Adrenal gland (tissue), 12 donors: ENCODE data around the gene ZNF543. TPM values are rescaled to one million over a fixed set of nuclear protein-coding genes. Genes with fewer than 3 reads are reported as not detected.
"Not testable (repeated sequence)": the region's sequence is repeated elsewhere in the genome, so short reads cannot be mapped to it uniquely, and the experiment has no call there.

Experiments used
- DNase-seq, 7 donors: peaks; one replicate each; pipeline ENCODE4 v3.0.0-alpha.2; 2019 to 2020
- H3K27ac ChIP-seq, 5 donors: fragments of 200-600 bp; sonication (generic) in 4 of 5; 1 replicate in 3 of 5; 2 replicates in 2 of 5; pipeline versions ENCODE4 v1.5.1 to v1.8.0; 2016 to 2020; ENCODE audit warnings: mild to moderate bottlenecking in 1 of 5
- H3K27me3 ChIP-seq: fragments of 200-600 bp; 2 replicates; pipeline ENCODE4 v1.8.0; 2021
- H3K36me3 ChIP-seq, 2 donors: fragments of 200-600 bp; replicated peaks in 1 of 2; 1 replicate in 1 of 2; 2 replicates in 1 of 2; pipeline versions ENCODE4 v1.5.1 to v1.8.0; 2018 to 2022
- H3K4me1 ChIP-seq, 2 donors: fragments of 200-600 bp; replicated peaks in 1 of 2; 1 replicate in 1 of 2; 2 replicates in 1 of 2; pipeline versions ENCODE4 v1.5.1 to v1.8.0; 2018 to 2021
- H3K4me3 ChIP-seq, 4 donors: fragments of 200-600 bp; sonication (generic) in 3 of 4; one replicate each; pipeline ENCODE4 v1.5.1; 2016 to 2018
- H3K9me3 ChIP-seq, 3 donors: fragments of 200-600 bp; sonication (generic) in 1 of 3; replicated peaks in 1 of 3; 1 replicate in 2 of 3; 2 replicates in 1 of 3; pipeline versions ENCODE4 v1.5.1 to v1.8.0; 2016 to 2021
- POLR2A ChIP-seq, 2 donors: fragments of 450-650 bp; IDR thresholded peaks; one replicate each; pipeline ENCODE4 v1.6.1; 2017; ENCODE audit warnings: antibody characterized with exemption in 2 of 2, mild to moderate bottlenecking in 2 of 2, moderate library complexity in 1 of 2
- WGBS, 4 donors: extraction: QIAGEN DNeasy Blood & Tissue Kit in 2 of 4; methylation state at CpG; one replicate each; pipeline versions ENCODE4 v1.1.5 to v1.1.7; 2013 to 2017; 5-methylcytosine and 5-hydroxymethylcytosine counted together
- intact Hi-C, 2 donors: fragments of 100-400 bp; cut with DNase I; formaldehyde crosslinking; loops; one replicate each; pipeline versions ENCODE4 v1.14.1 to v1.15.0; 2022 to 2023
- polyA plus RNA-seq, 3 donors: library from polyadenylated mRNA; stranded (reverse); fragments of 200-250 nt in 2 of 3; fragments of 350-450 nt in 1 of 3; fragmentation: Illumina TruSeq in 1 of 3; extraction: RNeasy Lipid Tissue Mini Kit (QIAGEN cat#74804) in 1 of 3; gene quantifications; one replicate each; pipeline ENCODE4 v1.2.3, GENCODE V29; 2013 to 2014
- total RNA-seq, 9 donors: library from RNA; depleted of rRNA in 4 of 9; stranded (reverse); fragments of >200 nt in 4 of 9; fragments of 120-200 nt in 1 of 9; fragmentation: NEBNext Ultra II Directional in 1 of 9; extraction: Animal tissue kit (Norgen Biotek cat#: 25700) in 1 of 9; gene quantifications; one replicate each; pipeline versions ENCODE4 v1.1.0 to v1.2.4, GENCODE V29; 2013 to 2023
- TF ChIP-seq, protein P1 (sequence below), 6 experiments: fragments of 450-650 bp in 4 of 6; fragments of 200-600 bp in 2 of 6; sonication (generic) in 1 of 6; IDR thresholded peaks; 1 replicate in 5 of 6; 2 replicates in 1 of 6; pipeline versions ENCODE4 v1.5.1 to v1.8.0; 2016 to 2021; ENCODE audit warnings: antibody characterized with exemption in 6 of 6, mild to moderate bottlenecking in 2 of 6, moderate library complexity in 1 of 6
- donor health status: healthy with polysubstance abuse.
- donor health status: Bipolar disorder and iron deficiency.
- donor health status: DM: yes; HTN: yes; CAD: no.
- donor health status: DM: no; HTN: no; CAD: no.
- donor health status: DM: no; HTN: no; CAD: no.
- donor health status: DM: yes; HTN: yes; CAD: no.

ZNF543 gene
- total and polyA plus RNA-seq, 12 donors = 1.1 to 17.8 (median 8.5) TPM

DNA sequence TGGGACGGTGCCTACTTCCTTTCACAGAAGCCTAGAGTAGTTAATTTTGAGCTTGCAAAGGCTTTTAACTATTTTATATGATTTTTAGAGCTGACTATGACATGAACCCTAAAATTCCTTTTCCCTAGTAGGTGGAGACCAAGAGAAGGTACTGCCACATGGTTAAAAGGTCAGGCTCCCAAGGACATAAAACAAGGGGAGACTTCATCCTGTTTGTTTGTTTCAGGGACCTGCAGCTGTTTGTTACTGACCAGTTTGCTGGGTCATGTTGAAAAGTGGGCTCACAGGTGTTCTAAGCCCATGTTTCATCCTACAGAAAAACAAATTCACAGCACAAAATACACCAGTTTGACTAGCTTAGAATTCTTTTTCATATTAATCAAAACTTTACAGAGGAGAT is 43.8 kb upstream of the ZNF543 start:
- no peak for DNase-seq
- H3K27ac ChIP-seq = peak overlapping the region in 3 of 5 donors; percentile 21 to 52 (median 26)
- no peaks in the 10 kb centered on the region for H3K9me3 ChIP-seq
- intact Hi-C loops = loop anchor here in 1 of 2 donors (5.0 kb wide), 1 partner anchor 34 kb away; the partner anchor contains the start of gene ZNF805
- H3K4me1 ChIP-seq = peaks cover 7 to 23% of the 10 kb centered on the region in 2 donors
- WGBS, 4 donors = 33 to 54% (median 49%) methylated on average over 1 of the region's 1 CpG
- H3K27me3 ChIP-seq = no peaks in the 10 kb centered on the region
- no peaks in the 10 kb centered on the region for H3K36me3 ChIP-seq
- no peak for TF ChIP-seq POLR2A (IDR thresholded peaks at IDR 0.05)
- TF ChIP-seq, protein P1, sequence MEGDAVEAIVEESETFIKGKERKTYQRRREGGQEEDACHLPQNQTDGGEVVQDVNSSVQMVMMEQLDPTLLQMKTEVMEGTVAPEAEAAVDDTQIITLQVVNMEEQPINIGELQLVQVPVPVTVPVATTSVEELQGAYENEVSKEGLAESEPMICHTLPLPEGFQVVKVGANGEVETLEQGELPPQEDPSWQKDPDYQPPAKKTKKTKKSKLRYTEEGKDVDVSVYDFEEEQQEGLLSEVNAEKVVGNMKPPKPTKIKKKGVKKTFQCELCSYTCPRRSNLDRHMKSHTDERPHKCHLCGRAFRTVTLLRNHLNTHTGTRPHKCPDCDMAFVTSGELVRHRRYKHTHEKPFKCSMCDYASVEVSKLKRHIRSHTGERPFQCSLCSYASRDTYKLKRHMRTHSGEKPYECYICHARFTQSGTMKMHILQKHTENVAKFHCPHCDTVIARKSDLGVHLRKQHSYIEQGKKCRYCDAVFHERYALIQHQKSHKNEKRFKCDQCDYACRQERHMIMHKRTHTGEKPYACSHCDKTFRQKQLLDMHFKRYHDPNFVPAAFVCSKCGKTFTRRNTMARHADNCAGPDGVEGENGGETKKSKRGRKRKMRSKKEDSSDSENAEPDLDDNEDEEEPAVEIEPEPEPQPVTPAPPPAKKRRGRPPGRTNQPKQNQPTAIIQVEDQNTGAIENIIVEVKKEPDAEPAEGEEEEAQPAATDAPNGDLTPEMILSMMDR (IDR thresholded peaks at IDR 0.05) = no peak
- H3K4me3 ChIP-seq = no peak overlapping the region

DNA sequence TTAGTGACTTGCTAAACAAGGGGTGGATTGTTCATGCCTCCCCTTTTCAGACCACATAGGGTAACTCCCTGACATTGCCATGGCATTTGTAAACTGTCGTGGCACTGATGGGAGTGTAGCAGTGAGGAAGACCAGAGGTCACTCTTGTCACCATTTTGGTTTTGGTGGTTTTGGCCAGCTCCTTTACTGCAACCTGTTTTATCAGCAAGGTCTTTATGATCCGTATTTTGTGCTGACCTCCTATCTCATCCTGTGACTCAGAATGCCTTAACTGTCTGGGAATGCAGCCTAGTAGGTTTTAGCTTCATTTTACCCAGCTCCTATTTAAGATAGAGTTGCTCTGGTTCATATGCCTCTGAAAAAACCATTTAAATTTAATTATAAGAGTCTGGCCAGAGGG is 41.8 kb upstream of the ZNF543 start:
- peaks cover 26 to 43% of the 10 kb centered on the region in 2 donors for H3K4me1 ChIP-seq
- H3K4me3 ChIP-seq, H3K36me3 ChIP-seq, H3K27me3 ChIP-seq, H3K9me3 ChIP-seq: not testable (repeated sequence)
- DNase-seq = peak in 3 of 7 donors; percentile 42 to 62 (median 60)
- H3K27ac ChIP-seq = peak overlapping the region in 4 of 5 donors; percentile 95 to 99 (median 98)
- intact Hi-C loops = loop anchor here in 1 of 2 donors (5.0 kb wide), 1 partner anchor 36 kb away; the partner anchor contains the start of gene ZNF805
- 35 to 56% (median 50%) methylated on average over 2 of the region's 2 CpGs for WGBS, 4 donors
- peak in 1 of 2 donors; percentile 39 for TF ChIP-seq POLR2A (IDR thresholded peaks at IDR 0.05)

DNA sequence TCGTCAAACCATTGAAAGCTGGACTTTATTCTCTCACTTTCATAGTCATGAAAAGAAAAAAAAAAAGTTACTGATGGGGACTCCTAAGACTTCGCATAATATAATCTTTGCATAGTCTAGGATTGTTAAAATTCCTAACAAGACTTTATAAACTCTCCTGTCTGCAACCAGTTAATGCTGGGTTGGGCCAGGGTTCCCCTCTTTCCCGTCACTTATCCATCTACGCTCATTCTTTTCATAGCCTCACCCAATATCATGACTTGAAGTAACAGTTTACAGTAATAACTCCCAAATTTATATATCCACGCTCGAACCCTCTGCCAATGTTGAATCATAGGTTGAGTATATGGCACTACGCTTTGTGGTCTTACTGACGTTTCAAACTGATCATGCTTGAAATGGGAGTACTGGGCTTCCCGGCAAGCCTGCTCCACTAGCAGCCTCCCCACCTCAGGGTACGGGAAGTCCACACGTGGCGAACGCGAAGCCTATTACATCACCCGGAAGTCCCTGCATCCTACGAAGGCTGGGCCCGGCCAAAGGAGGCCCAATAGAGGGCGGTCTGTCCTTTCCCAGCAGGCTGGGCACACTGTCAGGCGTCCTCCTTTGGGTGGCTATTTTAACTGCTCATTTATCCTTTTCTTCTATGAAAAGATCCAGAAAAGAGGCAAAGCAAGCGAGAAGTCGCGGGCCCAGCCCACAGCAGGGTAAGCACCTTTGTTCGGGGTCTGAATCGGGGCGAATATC is 40.7 kb upstream of the ZNF543 start:
- DNase-seq = peak; percentile 88 to 97 (median 95)
- Histone ChIP-seq H3K4me3 (peak overlapping the region; percentile 13 to 89 (median 64)), H3K27me3 (no peaks in the 10 kb centered on the region), H3K9me3 (no peaks in the 10 kb centered on the region), H3K36me3 (peaks cover 0 to 6% of the 10 kb centered on the region in 2 donors), H3K4me1 (peaks cover 37 to 54% of the 10 kb centered on the region in 2 donors), H3K27ac (peak overlapping the region; percentile 95 to 100 (median 98))
- intact Hi-C loops = loop anchor here in 1 of 2 donors (5.0 kb wide), 1 partner anchor 37 kb away; the partner anchor contains the start of gene ZNF805
- TF ChIP-seq, protein P1 (IDR thresholded peaks at IDR 0.05) = peak in 3 of 6 experiments; percentile 15 to 40 (median 28)
- TF ChIP-seq POLR2A (IDR thresholded peaks at IDR 0.05) = peak; percentile 75 to 87
- 4 to 5% (median 5%) methylated on average over 25 of the region's 25 CpGs for WGBS, 4 donors

DNA sequence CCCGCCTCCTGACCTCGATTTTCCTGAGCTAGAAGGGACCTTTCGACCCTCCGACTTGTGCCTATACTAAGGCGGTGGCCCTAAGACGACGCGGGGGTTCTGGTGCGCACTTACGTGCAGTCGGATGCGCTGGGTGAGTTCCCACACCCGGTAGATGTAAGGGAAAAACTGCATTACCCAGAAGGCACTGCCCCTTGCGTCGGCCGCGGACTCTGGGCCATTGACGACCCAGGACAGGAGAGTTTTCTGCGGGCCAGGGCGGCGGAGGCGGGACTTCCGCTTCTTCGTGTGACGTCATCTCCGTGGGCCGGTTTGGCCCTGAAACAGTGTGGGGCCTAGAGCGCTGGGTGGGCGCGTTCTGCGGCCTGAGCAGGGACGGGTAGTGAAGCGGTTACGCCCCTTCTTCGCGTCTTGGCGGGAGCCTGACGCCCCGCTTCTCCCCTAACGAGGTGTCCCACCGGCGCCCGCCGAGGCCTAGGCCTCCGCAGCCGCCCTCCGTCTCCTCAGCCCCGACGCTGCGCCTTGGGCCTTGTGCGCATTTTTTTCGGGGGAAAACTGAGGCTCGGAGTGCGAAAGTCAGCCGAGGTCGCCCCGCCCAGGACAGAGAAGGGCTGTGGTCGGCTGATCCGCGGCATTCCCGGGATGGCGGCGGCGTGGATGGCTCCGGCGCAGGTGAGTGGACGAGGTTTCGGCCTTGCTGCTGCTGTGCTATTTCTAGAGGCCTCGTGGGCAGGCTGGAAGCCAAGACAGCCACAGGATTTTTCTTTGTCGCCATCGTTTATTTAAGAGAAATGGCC is 39.9 kb upstream of the ZNF543 start, which contains the start of gene ZNF460:
TSS of gene ZNF460 (plus strand) at position 321 of the 797 bp plus-strand sequence. CDS start at position 643, 322 bp downstream.
- TF ChIP-seq, protein P1 (IDR thresholded peaks at IDR 0.05) = peak in 1 of 6 experiments; percentile 10
- peak; percentile 41 to 80 for TF ChIP-seq POLR2A (IDR thresholded peaks at IDR 0.05)
- H3K4me3 ChIP-seq = peak within 1 kb of the TSS; percentile 50 to 89 (median 69)
- H3K9me3 ChIP-seq = no peaks in the 10 kb centered on the region
- peaks cover 0 to 13% of the 10 kb centered on the region in 2 donors for H3K36me3 ChIP-seq
- no peaks in the 10 kb centered on the region for H3K27me3 ChIP-seq
- WGBS, 4 donors = 0 to 1% (median 0%) methylated on average over 26 to 71 of the region's 71 CpGs
- H3K4me1 ChIP-seq = peaks cover 37 to 54% of the 10 kb centered on the region in 2 donors
- intact Hi-C loops = no loop called here
- H3K27ac ChIP-seq = peak within 1 kb of the TSS; percentile 95 to 100 (median 98)
- peak; percentile 96 to 99 (median 97) for DNase-seq
